Fibroblast of the conjunctiva (primary cell): ENCODE data around the gene USH1C.

ENCODE experiments used
- DNase-seq: peaks from one replicate; pipeline ENCODE4 v3.0.0-alpha.2; 2010; ENCODE audit warnings: low read depth

Gene USH1C

DNA sequence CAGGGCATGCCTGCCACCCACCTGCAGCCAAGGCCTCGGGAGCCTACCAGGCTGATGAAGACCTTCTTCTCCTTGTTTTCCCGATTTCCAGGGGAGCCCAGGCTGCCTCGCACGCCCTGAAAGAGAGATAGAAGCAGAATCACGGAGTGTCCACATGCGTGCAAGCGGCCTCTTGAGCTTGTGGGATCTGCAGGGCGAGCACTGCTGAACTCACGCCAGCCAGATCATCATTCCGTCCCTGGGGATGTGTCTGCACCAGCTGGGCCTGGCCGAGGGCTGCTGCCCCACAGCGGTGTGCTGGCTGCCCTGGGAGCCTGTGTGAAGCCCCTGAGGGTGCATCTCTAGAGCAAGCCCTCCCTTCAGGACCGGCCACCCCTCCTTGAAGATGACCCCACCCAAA lies 17.9 kb downstream of the USH1C start:
- DNase-seq = no peak

DNA sequence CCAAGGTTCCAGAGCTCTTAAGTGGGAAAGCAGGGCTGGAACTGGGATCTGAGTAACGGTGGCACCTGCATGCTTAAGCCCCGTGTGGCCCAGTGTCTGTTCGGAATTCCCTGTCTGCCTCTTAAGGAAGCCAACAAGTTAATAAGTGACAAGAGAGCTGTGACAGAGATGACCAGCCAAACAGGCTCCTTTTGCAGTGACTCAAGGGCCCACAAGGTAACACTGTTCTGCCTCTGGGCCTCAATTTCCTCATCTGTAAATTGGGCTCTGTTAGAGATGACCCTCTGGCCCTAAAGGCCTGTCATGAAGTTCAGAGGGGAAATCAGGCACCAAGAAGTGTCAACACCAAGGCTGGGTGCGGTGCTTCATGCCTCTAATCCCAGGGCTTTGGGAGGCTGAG lies 18.6 kb downstream of the USH1C start:
- no peak for DNase-seq

DNA sequence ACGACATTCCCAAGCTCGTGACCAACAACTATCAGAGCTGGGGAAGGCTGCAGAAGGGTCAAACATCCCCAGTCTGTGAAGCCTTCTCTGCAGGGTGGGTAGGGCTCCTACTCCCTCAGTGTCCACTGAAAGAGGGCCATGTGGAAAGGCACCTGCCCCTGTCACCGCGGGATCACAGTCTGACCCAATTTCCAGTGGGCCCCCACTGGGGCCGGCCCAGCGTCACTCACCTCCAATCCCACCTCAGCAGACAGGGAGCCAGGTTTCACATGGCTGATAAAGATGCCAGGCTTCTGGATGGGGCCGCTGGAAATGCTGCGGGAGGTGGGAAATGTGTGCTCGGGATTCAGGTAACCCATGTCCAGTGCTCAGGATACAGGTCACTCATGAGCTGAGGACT lies 20.0 kb downstream of the USH1C start:
- no peak for DNase-seq

DNA sequence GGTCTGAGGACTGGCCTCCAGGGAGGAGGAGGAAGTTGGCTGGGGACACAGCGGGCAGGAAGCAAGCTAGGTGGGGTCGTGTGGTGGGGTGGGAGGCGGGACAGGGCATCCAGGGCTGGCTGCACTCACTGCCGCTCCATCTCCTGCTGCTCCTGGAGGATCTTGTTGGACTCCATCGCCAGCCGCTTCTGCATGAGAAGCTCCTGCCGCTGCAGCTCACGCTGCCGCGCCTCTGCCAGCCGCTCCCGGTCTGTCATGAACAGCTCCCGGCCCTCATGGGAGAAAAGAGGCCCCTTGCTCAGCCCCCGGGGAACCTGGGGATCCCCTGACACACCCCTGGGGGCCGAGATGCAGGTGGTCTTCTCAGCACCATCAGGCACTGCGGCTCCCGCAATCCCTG lies 21.6 kb downstream of the USH1C start:
- DNase-seq = no peak

DNA sequence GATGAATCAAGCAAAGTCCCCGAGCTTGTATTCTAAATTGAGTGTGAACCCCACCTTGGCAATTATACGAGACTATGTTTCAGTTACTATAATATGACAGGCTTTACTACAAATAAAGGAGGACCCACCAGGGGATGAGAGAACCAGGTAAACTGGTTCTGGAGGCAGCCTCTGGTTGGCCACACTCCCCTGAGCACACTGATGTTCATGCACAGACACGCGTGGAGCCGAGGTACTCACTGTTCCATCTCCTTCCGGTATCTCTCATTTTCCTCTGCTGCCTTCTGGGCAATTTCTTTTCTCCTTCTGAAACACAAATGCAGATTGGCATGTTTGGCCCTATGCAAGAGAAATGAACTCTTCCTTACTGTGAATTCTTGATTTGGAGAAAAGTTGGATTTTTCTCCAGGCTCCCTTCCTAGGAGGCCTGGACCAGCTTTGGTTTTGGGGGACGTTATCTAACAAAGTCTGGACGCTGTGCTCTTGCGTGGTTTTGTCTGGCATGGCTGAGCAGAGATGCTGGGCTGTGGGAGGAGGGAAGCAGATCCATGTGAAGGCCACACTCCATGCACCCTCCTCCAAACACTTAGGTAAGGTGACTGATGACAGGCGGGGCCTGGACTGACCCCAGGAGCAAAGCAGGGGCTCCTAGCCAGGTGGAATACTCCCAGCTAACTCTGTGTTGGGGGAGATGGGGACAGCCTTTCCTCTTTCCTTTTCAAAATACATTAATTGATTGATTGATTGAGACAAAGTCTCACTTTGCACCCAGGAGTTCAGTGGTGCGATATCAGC lies 22.9 kb downstream of the USH1C start:
- DNase-seq = no peak

DNA sequence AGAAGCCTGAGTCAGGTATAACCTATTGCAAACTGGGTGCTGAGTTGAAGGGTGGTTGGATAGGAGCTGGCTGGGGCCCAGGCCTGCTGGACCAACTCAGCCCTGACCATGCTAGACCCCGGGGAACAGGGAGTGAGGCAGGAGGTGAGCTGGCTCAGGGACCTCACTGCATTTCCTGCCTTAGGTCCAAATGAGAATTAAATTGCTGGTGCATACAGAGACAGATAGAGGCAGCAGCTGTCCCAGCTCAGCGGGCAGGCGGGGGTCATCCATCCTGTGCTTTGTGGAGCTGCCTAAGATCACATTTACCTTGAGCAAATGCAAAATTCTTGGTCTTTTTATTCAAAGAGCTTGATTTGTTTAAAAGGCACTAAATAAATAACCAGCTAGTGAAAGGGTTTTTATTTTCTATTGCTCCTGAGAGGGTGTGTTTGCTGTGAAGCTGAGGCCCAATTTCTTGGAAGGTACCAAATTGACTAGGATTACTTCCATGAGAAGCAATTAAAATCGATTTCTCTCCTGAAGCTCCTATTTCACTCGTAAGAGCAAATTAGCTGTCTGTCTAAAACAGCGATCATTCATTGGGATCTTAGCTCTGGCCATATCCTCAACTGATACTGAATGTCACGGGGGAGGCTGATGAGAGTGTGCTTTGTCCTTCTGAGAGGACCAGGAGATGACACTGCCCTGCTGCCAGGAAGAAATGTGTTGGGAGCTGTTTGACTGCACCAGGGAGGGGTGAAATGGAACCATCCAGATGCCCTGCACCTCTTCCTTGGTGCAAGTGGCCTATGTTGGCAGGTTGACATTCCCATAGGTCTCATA lies 24.9 kb downstream of the USH1C start:
- DNase-seq = no peak

DNA sequence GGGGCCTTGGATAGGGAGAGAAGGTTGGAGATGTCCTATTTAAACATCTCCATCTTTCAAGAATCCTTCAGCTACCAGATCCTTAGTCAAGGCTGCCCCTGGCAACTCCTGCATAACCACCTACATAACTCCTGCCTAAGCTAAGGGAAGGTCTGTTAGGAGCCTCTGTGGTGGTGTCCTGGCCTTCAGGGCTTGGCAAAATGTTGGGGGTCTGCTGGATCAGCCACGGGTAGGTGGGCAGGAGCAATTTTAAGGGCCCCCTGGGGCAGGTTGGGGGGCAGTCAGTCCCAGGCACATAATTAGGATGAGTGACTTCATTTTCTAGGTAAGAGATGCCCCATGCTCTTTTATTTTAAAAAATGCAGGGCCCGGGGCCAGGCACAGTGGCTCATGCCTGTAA lies 25.9 kb downstream of the USH1C start:
- DNase-seq = no peak

DNA sequence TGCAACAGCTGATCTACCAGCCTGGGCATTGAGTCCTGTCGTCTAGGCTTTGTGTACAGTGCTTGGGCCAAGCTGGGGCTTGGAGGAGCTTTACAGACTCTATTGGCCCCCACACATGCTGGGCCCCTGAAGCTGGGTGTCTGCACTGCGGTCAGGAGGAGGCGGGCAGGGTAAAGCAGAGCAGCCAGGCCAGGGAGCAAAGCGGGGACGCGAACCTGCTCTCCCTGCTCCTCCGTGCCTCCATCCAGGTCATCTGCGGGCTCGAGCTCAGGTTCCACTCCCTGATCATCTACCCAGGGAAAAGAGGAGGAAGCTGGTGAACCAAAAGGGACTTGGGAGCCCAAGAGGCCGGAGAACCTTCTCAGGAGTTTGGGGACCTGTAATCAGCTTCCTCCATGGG lies 27.0 kb downstream of the USH1C start:
- no peak for DNase-seq

DNA sequence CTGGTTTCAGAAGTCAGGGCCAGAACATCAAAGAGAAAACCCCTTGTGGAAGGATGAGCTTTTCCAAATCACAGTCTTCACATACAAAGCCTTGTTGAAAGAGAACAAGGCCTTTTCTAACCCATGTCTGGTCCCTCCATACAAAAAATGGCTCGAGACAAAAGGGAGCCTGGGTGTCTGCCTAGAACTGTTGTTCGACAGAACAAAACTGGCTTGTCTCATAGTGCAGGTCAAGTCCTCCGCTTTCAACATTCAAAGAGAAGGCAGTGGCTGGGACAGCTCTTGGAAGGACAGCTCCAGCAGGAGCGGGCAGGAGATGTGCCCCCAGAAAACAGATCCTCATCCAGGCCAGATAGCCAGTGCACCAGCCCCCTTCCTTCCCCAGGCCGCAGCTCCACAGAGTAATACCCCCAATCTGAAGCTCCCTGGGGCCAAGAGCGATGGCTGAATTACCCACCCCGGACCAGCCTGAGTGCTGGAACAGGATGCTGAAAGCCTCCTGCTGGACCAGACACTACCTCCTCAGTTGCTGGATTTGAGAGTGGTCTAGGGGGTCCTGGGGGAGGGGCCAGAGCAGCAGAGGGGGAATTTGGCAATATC lies 27.6 kb downstream of the USH1C start:
- DNase-seq = no peak

DNA sequence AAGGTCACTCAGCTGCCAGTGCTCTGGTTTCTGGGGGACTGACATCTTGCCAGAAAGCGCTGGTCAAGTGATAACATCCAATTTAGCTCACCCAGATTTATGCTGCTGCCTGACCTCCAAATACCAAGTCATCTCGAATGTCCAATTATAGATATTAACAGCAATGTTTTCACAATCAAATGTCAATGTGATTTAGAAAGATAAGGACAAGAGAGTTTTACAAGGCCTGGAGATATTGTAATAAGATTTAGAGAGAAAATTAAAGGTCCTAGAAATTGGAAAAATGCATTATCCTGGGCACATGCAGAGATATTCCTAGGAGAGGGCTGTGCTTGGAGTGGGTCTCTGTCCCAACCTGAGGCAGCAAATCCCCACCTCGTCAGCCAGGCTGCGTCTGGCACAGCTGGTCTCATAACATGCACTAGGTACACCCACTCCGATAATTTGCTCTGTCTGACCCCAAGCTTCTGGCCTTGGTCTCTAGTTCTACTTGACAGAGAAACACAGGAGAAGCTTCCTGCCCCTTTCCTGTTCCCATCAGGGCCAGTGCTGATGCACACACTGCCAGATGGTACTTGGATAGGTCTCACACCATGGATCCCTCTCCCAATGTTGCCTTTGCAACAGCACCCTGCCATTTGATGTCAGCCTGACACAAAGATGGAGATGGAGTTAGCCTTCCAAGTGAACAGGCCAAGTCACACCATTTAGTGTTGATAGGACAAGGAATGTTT lies 28.6 kb downstream of the USH1C start:
- DNase-seq = no peak

DNA sequence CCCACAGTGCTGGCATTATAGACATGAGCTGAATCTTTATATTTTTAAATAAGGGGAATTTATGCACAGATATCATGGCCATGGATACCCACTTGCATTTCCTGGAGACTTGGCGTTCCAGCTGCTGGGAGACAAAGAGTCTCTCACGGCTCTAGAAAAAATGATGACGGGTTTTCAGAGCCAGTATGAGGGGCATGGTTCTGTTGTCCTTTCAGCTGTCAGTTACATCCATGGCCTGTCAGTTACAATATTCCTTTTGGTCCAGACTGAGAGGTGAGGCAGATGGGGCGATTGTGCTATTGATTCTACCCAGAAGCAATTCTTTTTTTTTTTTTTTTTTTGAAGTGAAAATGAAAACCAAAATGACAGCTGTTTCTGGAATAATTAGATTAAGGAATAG lies 29.7 kb downstream of the USH1C start:
- no peak for DNase-seq

DNA sequence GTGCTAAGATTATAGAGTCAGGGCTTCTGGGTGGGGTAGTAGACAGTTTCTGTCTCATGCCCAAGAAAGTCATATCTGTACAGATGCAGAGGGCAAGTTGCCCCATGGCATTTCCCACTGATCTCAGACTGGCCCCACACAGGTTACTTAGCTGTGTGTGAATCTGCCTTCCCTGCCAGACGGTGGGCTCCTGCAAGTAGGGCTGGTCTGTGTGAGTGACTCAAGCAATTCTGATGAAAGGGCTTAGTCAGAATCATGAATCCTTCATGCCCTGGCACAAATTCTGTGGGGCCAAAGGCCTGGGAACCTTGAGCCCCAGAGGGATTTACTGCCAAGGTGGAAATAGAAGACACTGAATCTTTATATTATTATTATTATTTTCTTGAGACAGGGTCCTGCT lies 30.4 kb downstream of the USH1C start:
- DNase-seq = no peak

DNA sequence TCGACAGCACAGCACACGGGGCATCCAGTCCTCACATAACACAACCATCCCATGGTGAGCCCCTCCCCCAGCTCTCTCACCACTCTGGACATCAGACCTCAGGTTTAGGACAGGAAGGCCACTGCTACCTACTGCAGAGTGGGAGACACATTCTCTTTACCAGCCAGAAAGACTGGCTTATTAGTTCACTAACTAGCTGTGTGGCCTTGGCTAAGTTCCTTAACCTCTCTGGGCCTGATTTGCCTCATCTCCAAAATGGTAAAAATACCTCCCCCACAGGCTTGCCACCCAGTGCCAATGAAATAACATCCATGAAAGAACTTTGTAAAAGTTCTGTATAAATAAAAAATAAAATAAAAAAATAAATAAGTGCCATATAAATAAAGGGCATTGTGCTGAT lies 32.1 kb downstream of the USH1C start:
- DNase-seq = no peak

DNA sequence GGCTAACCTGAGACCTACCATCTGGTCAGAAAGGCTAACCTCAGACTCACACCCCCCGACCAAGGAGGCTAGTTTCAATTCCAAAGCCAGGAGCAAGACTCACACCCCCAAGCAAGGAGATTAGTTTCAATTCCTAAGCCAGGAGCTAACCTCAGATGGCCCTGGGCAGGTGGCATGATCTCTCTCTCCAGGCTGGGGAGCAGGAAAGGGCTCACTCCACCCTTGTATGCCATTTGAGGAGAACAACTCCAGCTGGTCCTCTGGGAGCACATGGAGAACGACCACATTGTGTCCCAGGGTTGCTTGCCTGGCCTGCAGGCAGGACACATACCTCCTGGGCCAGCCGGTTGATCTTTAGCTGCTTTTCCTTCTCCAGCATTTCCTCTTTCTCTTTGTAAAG lies 32.6 kb downstream of the USH1C start:
- DNase-seq = no peak

DNA sequence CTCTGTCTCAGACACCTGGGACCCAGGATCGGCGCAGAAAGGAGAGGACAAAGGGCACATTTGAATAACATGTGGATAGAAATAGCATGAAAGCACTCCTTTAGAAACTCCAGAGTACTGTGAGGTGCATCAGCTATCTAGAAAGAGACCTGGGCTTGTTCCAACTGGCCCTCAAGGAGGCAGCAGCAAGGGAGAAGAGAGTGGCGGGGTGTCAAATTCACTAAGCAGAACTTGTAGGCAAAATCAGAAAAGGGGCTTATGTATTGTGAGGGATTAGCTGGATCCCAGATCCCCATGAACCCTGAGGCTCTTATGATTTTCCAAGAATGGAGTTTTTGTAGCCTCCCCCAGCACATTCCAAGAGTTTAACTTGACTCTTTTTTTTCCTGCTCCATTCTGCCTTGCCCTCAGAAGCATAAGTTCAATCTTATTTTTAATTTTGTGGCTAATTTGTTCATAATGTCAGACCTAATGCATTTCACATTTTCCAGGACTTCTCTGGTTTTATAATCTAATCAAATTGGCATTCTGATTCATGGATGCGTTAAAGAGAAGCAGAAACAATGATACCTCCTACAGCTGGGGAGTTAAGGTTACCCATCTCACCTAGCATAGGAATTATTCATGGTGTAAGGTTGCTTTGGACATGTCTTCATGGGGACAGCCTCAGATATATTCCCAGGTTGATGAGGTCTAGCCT lies 33.6 kb downstream of the USH1C start:
- no peak for DNase-seq

DNA sequence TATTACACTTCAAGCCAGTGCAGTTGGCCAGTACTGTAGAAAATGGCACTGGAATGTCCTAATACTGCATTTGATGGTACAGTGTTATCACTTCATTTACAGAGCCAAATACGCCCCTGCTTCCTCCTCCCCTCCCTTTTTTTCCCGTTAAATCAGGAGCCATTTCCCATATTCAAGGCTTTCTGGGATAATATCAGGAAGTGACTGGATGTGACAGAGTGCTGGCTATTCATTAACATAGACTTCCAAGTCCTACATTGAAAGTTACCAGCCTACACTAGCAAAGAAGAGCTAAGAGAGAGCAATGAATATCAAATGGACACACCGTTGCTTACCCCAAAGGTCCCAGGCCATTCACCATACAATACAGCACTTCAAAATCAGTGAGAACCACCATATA lies 35.4 kb downstream of the USH1C start:
- DNase-seq = no peak

DNA sequence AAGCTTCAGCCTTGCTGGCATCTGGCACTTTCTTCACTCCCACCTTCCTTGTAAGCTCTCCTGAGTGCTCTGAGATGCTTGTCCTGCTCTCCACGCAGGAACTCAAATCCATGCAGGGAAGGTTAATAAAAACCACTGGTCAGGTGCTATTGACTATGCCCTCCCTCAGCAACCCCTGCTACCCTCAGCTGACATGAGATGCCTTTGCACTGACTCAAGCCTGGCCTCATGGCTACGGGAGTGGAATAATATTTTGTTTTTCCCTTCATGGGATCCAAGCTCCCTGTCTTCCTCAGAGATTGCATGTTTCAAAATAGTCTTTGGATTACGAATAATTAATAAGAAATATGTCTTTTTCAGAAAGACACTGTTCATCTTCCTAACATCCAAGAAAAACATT lies 35.9 kb downstream of the USH1C start:
- DNase-seq = no peak

DNA sequence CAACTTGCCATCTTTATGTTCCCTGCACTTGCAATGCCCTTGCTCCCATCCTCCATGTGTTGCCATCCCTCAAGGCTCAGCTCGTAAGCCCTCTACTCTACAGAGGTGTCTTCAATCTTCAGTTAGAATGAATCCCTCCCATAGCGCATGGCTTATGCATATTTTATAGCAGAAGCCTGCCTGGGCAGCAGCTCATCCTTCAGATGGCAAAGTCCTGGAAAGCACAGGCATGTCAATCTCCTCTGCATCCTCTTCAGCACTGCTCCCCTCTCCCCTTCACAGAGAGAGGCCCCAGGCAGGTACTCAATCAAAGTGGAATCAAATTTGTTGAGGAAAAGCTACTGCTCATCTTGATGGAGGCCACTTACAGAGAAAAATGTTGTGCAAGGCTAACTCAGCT lies 36.4 kb downstream of the USH1C start:
- no peak for DNase-seq

DNA sequence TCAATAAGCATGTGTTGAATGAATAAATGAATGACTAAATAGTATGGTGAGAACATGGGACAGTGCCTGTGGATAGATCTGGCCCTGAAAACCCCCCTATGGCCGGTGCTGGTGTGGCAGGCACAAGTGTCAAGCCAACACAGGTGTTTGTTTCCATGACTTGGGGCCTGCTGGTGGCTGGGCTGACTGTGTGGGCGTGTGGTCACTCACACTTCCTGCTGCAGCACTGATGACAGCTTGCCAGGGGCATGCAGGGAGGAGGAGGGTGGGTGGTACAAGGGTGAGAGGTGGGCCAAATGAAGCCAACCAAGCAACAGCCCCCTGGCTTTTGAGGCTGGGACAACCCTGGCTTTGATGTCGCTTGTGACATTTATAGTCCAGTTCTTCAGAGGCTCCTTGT lies 37.3 kb downstream of the USH1C start:
- DNase-seq = no peak

DNA sequence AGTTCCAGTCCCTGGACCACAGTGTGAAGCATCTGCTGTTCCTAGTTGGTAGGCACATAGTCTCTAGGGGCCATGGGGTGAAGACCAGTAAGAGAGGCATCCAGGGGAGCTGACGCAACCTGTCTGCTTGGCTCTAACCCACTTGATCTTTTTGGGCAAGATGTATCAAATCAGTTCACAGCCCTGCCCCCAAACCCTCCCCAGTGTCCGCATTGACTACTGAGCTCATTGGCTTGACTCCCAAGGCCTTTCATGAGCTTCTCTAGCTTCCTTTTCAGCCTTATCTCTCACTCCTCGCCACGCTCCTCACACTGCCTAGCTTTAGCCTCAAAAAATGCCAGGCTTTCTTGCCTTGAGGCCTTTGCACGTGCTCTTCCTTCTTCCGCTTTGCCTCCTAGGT lies 37.9 kb downstream of the USH1C start:
- DNase-seq = no peak

DNA sequence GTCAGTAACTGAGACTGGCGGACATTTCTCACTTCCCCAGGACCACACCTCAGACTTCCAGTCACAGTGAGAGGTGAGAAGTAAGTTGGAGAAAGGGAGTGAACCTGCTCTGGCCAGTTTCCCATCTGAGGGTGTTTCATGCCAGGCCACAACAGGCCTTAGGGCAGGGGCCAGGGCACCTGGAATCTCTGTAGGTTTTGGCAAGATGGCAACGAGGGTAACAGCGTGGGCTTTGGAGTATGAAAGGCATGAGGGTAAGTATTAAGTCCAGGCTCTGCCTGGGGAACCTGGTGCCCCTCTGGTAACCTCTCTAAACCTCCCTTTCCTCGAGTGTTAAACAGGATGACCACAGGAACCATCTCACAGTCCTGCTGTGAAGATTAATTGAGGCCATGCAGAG lies 39.1 kb downstream of the USH1C start:
- no peak for DNase-seq
